ENCODE data around the gene NUDT12. TPM values are rescaled to one million over a fixed set of nuclear protein-coding genes. Genes with fewer than 3 reads are reported as not detected.

The NUDT12 gene
- total RNA-seq, 2 donors from 2014 or later: 15.3 to 24.5 TPM

GRCh38 chr5:103511554-103511885, 51.1 kb downstream of the NUDT12 start:
- DNase-seq: no peak
- no peaks in the 10 kb centered on the region for H3K36me3 ChIP-seq (ENCODE audit: control insufficient read depth, insufficient read depth, low read length)
- no peak overlapping the region for H3K4me3 Mint-ChIP-seq
- 83 to 89% methylated on average over 2 of the region's 2 CpGs for WGBS, 2 experiments (ENCODE audit: insufficient coverage in 1 of 2, insufficient read length in 1 of 2)
- peak overlapping the region; percentile 13 for H3K27ac Mint-ChIP-seq
- H3K9ac ChIP-seq (ENCODE audit: extremely low read depth, low read length, poor library complexity, severe bottlenecking): no peak overlapping the region
- H3K4me3 ChIP-seq (ENCODE audit: low read length): peak overlapping the region; percentile 36
- no peaks in the 10 kb centered on the region for H3K36me3 Mint-ChIP-seq (ENCODE audit: low read depth)
- H3K9me3 ChIP-seq (ENCODE audit: control insufficient read depth, low read length): peaks cover 9% of the 10 kb centered on the region
- H3K27me3 Mint-ChIP-seq (ENCODE audit: insufficient read depth): no peaks in the 10 kb centered on the region
- H3K27ac ChIP-seq (ENCODE audit: low read depth, low read length): no peak overlapping the region
- H3K4me1 Mint-ChIP-seq: peaks cover 5% of the 10 kb centered on the region
- no peaks in the 10 kb centered on the region for H3K27me3 ChIP-seq (ENCODE audit: control insufficient read depth, insufficient read depth, low read length, poor library complexity, severe bottlenecking)
- peaks cover 8% of the 10 kb centered on the region for H3K9me3 Mint-ChIP-seq
- H3K4me1 ChIP-seq (ENCODE audit: control insufficient read depth, insufficient read depth, low read length): peaks cover 4% of the 10 kb centered on the region
- no peak for TF ChIP-seq CTCF (conservative IDR thresholded peaks at IDR 0.05)

GRCh38 chr5:103510851-103511553, 51.6 kb downstream of the NUDT12 start:
- H3K9me3 Mint-ChIP-seq: peaks cover 11% of the 10 kb centered on the region
- peak overlapping the region; percentile 36 for H3K4me3 ChIP-seq (ENCODE audit: low read length)
- TF ChIP-seq CTCF (conservative IDR thresholded peaks at IDR 0.05): no peak
- H3K9ac ChIP-seq (ENCODE audit: extremely low read depth, low read length, poor library complexity, severe bottlenecking): no peak overlapping the region
- H3K4me1 Mint-ChIP-seq: peaks cover 5% of the 10 kb centered on the region
- H3K27me3 Mint-ChIP-seq (ENCODE audit: insufficient read depth): no peaks in the 10 kb centered on the region
- peaks cover 4% of the 10 kb centered on the region for H3K4me1 ChIP-seq (ENCODE audit: control insufficient read depth, insufficient read depth, low read length)
- H3K36me3 Mint-ChIP-seq (ENCODE audit: low read depth): no peaks in the 10 kb centered on the region
- no peaks in the 10 kb centered on the region for H3K27me3 ChIP-seq (ENCODE audit: control insufficient read depth, insufficient read depth, low read length, poor library complexity, severe bottlenecking)
- no peak for DNase-seq
- H3K36me3 ChIP-seq (ENCODE audit: control insufficient read depth, insufficient read depth, low read length): no peaks in the 10 kb centered on the region
- peaks cover 14% of the 10 kb centered on the region for H3K9me3 ChIP-seq (ENCODE audit: control insufficient read depth, low read length)
- H3K4me3 Mint-ChIP-seq: no peak overlapping the region
- H3K27ac Mint-ChIP-seq: peak overlapping the region; percentile 8
- 83 to 100% methylated on average over 1 of the region's 1 CpG for WGBS, 2 experiments (ENCODE audit: insufficient coverage in 1 of 2, insufficient read length in 1 of 2)
- H3K27ac ChIP-seq (ENCODE audit: low read depth, low read length): peak overlapping the region; percentile 22

- Mint-ChIP-seq H3K4me3 (no peak overlapping the region), H3K27me3 (ENCODE audit: insufficient read depth) (no peaks in the 10 kb centered on the region), H3K4me1 (no peaks in the 10 kb centered on the region), H3K36me3 (ENCODE audit: low read depth) (no peaks in the 10 kb centered on the region), H3K9me3 (peaks cover 11% of the 10 kb centered on the region), H3K27ac (no peak overlapping the region)
- DNase-seq: no peak
- no peaks in the 10 kb centered on the region for H3K27me3 ChIP-seq (ENCODE audit: control insufficient read depth, insufficient read depth, low read length, poor library complexity, severe bottlenecking)
- peaks cover 17% of the 10 kb centered on the region for H3K9me3 ChIP-seq (ENCODE audit: control insufficient read depth, low read length)
- H3K9ac ChIP-seq (ENCODE audit: extremely low read depth, low read length, poor library complexity, severe bottlenecking): no peak overlapping the region
- no peak overlapping the region for H3K27ac ChIP-seq (ENCODE audit: low read depth, low read length)
- TF ChIP-seq CTCF (conservative IDR thresholded peaks at IDR 0.05): no peak
- H3K4me3 ChIP-seq (ENCODE audit: low read length): no peak overlapping the region
- H3K36me3 ChIP-seq (ENCODE audit: control insufficient read depth, insufficient read depth, low read length): no peaks in the 10 kb centered on the region
- 90 to 96% methylated on average over 2 to 3 of the region's 3 CpGs for WGBS, 2 experiments (ENCODE audit: insufficient coverage in 1 of 2, insufficient read length in 1 of 2)
- H3K4me1 ChIP-seq (ENCODE audit: control insufficient read depth, insufficient read depth, low read length): peaks cover under 1% of the 10 kb centered on the region
Measured at GRCh38 chr5:103505581-103506305, 56.8 kb downstream of the NUDT12 start.

Data from endodermal cell (in vitro differentiated cells).